HG03469 (cell line): Measurements from ENCODE around the gene ARL3.
"Not testable (repeated sequence)": the region's sequence is repeated elsewhere in the genome, so short reads cannot be mapped to it uniquely, and the experiment has no call there.

Experiments used
- ATAC-seq: cut with Tn5 transposase; IDR thresholded peaks from one replicate; pipeline ENCODE4 v1.9.1; 2021; ENCODE audit warnings: mild to moderate bottlenecking, moderate library complexity, moderate number of reproducible peaks; ENCODE audit not compliant: unreplicated experiment

ARL3 gene, protein sequence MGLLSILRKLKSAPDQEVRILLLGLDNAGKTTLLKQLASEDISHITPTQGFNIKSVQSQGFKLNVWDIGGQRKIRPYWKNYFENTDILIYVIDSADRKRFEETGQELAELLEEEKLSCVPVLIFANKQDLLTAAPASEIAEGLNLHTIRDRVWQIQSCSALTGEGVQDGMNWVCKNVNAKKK

DNA sequence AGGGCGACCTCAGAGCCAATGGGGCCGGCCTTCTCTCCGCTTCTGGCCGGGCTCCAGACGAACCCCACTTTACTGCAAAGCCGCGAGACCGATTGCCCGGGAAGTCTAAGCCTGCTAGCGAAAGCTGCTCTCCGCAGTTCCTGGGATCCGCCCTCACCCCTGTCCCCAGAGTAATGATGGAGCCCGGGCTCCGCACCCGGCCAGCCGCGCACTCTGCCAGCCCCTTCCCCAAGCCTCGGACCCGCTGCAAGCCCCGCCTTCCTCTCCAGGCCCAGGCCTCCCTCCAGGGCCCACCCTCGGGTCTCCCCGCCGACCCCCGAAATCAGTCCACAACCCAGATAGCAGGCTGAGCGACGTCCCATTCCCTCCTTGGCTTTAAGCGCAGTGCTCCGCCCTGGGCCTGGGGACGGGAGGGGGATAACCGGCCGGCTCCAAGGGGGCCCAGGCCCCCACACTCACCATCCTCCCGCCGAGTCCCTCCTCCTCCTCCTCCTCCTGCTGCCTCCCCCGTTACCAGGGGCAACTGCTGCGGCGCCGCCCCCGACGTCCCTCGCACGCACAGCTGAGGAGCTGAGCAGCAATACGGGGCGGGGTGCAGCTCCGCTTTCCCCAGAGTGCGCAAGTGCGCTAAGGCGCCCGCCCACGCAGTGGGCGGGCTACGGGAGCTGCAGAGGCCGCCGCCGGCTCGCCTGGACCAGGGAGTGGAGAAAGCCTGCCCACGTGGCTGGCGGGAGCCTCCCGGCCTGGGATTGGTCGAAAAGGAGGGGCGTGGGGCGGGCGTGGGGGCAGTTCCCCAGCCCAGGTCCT lies at the start of gene ARL3:
Gene ARL3 (minus strand): TSS at position 584 of the 807 bp plus-strand sequence. CDS start 122 bp downstream, at position 462.
- ATAC-seq = peak; percentile 58

DNA sequence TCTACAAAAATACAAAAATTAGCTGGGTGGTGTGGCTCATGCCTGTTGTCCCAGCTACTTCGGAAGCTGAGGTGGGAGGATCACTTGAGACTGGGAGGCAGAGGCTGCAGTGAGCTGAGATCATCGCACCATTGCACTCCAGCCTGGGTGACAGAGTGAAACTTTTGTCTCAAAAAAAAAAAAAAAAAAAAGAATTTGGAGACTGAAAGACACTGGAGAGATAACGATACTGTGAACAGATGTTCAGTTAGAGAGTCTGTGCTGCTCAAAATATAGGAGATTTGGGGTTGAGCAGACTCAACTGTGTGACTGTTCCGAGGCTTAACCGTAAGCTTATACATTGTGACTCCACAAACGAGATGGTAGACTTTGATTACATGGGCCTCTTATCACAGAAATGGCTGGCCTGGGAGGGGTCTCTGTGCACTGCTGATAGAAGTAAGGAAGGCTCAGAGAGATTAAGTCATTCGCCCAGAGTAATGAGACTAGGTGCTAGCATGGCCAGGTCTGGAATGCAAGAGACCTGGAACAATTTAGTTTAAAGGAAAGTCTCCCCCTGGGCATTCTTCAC lies 48.9 kb upstream of the ARL3 start:
- no peak for ATAC-seq

DNA sequence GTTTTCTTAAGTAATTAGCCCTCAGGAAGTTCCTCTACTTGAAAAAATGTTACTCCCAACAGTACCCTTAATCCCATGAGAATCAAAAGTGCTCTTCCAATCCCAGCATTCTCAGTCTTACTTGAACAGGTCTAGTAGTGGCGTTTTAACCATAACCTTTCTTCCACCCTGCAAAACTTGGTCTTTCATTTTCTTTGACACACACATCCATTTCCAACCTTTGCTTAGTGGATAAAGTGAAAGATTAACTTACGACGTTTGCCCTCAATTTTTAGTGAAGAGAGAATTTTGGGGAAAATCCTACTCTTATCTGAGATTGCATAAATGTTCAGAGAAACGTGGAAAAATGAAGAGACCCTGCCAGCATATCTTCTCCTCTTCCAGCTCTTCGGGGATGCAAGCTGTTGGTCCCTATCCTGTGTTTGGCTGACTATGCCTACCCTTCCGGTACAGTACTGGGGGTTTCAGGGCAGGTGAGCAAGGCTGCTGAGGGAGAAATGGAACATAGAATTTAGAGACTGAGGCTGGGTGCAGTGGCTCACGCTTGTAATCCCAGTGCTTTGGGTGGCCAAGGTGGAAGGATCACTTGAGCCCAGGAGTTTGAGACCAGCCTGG lies 48.3 kb upstream of the ARL3 start:
- no peak for ATAC-seq

DNA sequence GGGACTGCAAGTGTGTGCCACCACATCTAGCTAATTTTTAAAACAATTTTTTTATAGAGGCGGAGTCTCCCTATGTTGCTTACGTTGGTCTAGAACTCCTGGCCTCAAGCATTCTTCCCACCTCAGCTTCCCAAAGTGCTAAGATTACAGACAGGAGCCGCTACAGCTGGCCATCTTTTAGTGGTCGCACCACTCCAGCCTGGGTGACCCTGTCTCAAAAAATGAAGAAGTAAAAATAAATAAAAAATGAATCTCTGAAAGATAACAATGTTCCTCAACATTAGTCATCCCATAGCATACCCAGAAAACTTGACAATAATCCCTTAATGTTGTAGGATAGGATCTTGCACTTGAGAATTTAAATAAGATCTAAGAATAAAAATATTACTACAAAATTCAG lies 47.8 kb upstream of the ARL3 start:
- ATAC-seq = no peak

DNA sequence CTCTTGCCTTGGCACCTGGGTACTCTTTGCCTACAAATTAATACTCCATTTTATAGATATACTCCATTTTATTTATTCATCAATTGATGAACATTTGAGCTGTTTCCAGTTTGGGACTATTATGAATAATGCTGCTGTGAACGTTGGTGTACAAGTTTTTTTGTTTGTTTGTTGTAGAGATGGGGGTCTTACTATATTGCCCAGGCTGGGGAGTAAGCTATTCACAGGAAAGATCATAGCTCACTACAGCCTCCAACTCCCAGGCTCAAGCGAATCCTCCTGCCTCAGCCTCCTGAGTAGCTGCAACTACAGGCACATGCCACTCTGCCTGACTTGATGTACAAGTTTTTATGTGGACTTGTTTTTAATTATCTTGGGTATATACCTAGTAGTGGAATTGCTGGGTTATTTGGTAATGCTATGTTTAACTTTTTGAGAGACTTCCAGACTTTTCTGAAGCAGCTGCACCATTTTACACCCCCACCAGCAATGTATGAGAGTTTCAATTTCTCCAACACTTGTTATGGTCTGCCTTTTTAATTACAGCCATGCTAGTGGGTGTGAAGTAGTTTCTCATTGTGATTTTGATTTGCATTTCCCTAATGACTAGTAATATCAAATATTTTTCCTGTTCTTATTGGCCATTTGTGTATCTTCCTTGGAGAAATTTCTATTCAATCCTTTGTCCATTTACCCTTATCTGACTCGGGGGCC lies 45.5 kb upstream of the ARL3 start:
- ATAC-seq = no peak

DNA sequence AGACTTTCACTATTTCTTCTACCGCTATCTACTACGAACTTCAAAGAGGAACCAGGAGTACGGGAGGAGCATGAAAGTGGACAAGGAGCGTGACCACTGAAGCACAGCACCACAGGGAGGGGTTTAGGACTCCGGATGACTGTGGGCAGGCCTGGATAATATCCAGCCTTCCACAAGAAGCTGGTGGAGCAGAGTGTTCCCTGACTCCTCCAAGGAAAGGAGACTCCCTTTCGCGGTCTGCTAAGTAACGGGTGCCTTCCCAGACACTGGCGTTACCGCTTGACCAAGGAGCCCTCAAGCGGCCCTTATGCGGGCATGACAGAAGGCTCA lies 44.7 kb upstream of the ARL3 start:
- not testable (repeated sequence) for ATAC-seq

DNA sequence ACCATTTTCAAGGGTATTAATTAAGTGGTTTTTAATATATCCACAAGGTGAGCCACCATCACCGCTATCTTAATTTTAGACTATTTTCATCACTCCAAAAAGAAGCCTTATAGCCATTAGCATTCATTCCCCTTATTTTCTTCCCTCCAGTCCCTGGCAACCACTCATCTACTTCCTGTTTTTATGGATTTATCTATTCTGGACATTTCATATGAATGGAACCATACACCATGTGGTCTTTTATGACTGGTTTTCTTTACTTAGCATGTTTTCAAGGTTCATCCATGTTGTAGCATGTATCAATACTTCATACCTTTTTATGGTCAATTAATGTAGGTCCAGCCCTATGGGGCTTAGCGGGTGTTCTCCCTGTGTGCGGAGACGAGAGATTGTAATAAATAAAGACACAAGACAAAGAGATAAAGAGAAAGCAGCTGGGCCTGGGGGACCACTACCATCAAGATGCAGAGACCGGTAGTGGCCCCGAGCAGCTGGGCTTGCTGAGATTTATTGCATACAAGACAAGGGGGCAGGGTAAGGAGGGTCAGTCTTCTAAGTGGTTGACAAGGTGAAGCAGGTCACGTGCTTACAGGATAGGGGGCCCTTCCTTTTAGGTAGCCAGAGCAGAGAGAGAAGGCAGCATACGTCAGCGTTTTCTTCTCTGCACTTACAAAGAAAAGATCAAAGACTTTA lies 44.2 kb upstream of the ARL3 start:
- ATAC-seq = no peak

DNA sequence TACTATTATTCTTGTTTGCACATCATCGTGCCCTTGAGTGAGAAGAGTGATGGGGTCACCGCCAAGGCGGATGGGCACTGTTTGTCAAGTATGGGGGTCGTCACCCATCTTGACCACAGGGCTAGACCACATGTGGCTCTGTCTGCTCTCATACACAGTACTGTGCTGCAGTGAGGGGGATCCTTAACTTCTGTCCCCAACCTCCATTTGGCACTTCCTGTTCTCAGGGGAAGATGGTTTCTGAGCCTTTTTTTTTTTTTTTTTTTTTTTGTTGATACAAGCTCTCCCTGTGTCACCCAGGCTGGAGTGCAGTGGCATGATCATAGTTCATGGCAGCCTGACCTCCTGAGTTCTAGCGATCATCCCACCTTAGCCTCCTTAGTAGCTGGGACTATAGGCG lies 43.1 kb upstream of the ARL3 start:
- no peak for ATAC-seq

DNA sequence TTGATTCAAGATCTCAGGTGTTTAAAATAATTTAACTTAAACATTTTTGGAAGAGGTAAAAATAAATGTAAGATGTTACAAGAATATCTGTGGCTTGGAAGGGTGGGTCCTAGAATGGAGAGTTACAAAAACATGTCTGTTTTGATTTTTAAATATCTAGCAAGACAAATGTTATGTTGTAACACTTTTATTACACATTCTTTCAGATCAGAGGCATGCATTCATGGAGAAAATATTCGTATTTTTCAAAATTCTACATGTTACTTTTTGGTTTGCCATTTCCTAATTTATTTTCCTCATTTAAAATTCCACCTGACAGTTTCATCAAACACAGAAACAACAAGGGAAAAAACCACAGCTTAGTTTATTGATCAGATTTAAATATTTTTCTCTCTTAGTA lies 39.5 kb upstream of the ARL3 start:
- no peak for ATAC-seq

DNA sequence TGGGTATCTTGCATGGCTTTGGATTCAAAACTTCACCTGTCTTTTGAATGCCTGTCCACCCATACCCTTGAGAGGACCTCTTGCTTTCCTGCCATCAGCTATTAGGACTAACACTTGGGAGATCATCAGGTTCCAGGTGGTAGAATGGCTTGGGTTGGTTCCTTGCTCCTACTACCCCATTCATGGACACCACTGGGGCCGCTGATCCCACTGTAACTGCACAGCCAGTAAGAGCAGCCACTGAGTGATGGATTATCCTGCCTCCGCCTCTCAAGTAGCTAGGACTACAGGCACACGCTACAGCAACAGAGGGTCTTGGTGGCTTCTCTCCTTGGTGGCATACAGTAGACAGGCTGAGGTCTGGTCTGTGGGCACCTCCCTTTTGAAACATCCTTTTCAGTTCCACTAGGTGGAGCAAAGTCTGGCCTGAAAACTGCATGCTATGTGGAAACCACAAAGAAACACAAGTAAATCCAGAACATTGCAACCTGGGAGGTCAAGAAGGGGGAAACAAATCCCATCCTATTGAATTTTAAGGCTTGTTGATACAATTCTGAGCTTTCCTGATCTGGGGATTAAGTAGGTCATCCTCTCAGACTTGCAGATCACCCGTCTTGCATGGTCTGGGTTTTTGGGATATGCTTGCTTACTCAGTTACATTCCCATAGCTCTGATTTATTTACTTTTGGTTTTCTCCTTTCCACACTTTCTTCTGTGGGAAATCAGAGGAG lies 38.9 kb upstream of the ARL3 start:
- no peak for ATAC-seq

DNA sequence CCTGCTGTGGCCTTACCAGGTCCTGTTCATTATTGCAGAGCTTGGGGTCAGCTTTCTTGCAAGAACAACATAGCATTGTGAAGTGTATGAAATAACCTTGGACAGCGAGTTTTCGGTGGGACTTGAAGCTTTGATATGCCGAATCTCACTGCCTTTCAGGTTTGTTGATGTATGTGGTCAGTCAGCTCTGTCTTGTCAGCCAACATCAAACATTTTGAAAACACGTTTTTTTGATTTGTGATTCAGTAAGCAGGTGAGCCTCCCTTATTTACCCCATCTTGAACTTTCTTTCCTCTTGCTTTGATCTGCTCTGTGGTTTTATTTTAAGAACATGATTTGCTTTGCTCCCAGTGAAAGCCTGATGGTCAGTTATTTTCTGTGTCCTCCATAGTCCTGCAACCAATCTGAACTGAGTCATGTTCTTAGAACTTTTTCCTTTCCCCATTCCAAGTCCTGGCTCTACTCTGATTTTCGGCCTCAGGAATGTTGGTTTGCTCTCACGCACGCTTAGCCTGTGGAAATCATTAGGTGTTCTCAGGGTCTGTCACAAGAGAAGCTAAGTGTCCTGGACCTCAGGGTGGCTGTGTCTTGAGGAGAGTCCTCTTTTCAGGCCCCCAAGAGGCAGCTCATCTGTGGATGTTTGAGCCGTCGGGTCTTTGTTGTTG lies 38.2 kb upstream of the ARL3 start:
- ATAC-seq = no peak

DNA sequence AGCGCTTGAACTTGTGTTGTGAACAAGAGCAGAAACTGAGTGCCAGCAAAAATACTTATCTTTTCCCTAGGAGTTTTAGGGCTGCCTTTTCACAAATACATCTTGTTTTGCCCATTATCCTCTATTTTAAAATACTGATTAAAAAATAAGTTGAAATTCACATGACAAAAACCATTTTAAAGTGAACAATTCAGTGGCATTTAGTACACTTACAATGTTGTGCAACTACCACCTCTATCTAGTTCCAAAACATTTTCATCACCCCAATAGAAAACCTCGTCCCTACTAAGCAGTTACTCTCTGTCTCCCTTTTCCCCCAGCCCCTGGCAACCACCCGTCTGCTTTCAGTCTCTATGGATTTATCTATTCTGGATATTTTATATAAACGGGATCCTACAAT lies 31.0 kb upstream of the ARL3 start:
- no peak for ATAC-seq

DNA sequence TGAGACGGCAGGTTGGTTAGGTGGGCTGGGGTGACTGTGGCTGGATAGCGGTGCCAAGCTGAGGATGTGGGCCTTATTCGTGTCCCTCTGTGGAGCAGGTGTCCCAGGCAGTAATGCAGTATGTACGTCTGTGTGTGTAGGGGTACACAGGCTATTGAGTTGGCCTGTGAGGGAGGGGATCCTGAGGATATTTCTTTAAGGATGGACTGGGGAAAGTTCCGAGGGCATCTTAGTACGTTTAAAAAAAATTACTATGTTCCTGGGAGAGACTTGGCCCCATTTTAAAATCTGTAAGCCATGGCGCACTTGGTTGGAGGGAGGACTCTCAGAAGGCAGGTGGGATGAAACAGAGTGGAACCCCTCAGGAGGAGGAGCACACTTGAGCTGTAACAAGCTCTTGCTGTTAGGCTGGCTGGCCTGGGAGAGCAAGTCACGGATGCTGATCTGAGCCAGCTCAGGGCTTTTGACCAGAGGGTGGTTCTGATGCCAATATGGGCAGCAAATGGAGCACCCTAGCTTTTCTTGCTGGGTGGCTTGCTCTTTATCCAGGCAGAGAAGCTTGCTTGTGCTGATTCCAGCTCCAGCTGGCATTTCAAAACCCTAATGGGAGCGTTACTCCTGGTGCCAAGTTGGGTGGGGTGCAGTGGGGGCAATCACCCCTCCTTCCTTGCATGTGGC lies 30.3 kb upstream of the ARL3 start:
- no peak for ATAC-seq

DNA sequence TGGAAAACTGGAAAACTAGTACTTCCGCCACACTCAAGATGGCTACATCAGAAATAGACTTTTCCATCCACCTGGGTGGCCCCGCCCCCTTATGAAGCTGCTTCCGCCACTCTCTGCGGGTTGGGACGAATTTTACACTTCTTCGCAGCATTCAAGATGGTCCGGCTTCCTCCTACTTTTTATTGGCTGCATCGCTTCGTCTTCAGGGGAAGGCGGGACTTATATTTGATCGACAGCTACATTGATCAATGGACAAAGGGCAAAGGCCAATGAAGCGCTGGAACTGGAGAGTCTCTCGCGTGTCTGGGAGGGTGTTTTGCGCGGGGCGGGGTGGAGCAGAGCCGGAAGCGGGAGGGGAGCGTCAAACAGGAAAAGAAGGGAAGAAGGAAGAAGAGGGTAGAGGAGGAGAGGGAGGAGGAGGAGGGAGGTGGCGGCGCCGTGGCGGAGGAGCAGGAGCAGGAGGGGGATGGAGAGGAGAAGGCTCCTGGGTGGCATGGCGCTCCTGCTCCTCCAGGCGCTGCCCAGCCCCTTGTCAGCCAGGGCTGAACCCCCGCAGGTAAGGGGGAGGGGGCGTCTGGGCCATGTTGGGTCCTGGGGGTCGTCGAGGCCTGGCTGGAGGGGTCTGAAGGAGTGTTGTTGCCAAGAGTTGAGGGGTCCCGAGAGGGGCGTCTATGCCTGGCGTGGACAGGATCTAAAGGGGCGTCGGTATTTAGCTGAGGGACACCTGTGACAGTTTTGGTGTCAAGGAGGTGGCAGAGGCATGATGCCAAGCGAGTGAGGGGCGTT lies 29.6 kb upstream of the ARL3 start, which contains the start of gene WBP1L:
Gene WBP1L (plus strand): TSS at position 361 of the 786 bp plus-strand sequence. CDS start 106 bp downstream, at position 467.
- peak; percentile 95 for ATAC-seq

DNA sequence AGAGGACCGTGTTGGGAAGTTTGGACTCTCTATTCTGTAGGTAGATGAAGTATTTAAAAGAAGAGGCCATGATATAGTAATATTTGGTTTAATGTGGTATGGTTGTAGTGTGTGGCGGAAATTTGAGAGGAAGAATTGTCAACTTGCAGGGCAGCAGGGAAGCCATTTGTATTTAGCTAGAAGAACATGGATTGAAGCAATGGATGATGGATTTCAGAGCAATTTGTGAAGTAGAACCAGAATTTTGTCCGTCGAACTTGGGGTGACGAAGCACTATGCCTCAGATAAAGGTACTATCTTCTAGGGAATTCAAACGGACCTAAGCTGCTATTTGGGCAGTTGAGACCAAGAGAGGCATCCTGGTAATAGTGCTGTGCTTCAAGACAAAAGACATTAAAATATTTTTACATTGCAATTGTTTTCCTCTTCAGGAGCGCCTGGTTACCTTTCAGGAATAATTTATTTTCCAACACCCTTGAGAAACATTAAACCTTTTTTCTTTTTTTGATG lies 28.9 kb upstream of the ARL3 start:
- ATAC-seq = no peak

DNA sequence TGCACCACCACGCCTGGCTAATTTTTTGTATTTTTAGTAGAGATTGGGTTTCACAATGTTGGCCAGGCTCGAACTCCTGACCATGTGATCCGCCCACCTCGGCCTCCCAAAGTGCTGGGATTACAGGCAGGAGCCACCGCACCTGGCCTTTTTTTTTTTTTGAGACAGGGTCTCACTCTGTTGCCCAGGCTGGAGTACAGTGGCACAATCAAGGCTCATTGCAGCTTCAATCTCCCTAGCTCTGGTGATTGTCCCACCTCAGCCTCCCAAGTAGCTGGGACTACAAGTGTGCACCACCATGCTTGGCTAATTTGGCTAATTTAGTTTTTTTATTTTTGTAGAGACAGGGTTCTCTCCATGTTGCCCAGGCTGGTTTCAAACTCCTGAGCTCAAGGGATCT lies 28.1 kb upstream of the ARL3 start:
- not testable (repeated sequence) for ATAC-seq

DNA sequence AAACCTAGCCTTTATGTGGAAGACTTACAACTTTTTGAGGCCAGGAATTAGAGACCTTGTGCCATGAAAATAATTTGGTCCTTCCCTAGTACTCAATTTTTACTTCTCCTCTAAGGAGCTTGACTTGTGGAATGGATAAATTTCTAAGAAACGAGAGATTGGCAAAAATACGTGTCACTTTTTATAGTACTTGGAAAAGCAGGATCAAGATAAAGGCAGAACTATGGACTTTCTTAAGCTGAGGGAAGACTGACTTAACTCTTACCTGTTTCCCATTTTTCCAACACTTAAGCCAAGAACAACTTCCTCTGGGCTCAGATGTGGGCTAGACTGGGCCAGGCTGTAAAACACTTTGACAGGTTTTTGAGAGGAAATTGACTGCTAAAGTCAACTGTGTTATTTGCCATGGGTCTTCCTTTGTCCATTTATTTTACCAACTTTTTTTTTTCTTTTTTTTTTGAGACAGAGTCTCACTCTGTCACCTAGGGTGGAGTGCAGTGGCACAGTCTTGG lies 27.6 kb upstream of the ARL3 start:
- ATAC-seq = no peak

DNA sequence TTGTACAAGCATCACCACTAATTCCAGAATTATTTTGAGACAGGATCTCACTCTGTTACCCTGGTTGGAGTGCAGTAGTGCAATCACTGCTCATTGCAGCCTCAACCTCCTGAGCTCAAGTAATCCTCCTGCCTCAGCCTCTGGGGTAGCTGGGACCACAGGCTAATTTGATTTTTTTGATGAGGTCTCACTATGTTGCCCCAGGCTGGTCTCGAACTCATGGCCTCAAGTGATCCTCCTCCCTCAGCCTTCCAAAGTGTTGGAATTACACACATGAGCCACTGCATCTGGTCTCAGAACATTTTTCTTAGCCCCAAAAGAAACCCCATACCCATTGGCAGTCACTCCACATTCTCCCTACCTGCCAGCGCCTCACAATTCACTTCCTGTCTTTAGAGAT lies 26.0 kb upstream of the ARL3 start:
- no peak for ATAC-seq
